Endothelial cell of umbilical vein (primary cell): Measurements from ENCODE around the gene FCN2. TPM values are rescaled to one million over a fixed set of nuclear protein-coding genes. Genes with fewer than 3 reads are reported as not detected.

Source experiments
- BruUV-seq: library from RNA; stranded (reverse); fragments of 400-500 nt; replicated peaks from 2 replicates; lab custom pipeline; 2021; lab: Mats Ljungman, UMichigan
- CTCF ChIA-PET: fragments of 300-600, 350-600 bp; sonication (Branson Sonifier 250); formaldehyde crosslinking; loops from one replicate; lab custom pipeline; 2021; ENCODE audit warnings: antibody characterized with exemption, inconsistent platforms; lab: Charles Lee
- POLR2A ChIA-PET: fragments of 300-600, 350-600 bp; sonication (Branson Sonifier 250); formaldehyde crosslinking; loops from one replicate; lab custom pipeline; 2021; ENCODE audit warnings: antibody characterized with exemption, inconsistent platforms; lab: Charles Lee
- DNase-seq: peaks from one replicate; pipeline ENCODE4 v3.0.0-alpha.2; 2011; ENCODE audit warnings: low read depth, low spot score
- FAIRE-seq: peaks from 2 replicates; lab custom pipeline; 2011; peaks lifted over from hg19 to GRCh38; lab: Jason Lieb, UNC
- H2AFZ ChIP-seq: 2 replicates; pipeline ENCODE4 v1.6.0; 2012; ENCODE audit warnings: low read depth, low read length, control low read depth, inconsistent platforms
- H3K27ac ChIP-seq: 2 replicates; pipeline ENCODE4 v1.5.1; 2011; ENCODE audit warnings: low read depth, mild to moderate bottlenecking, control low read depth, low read length, moderate library complexity; ENCODE audit not compliant: insufficient read depth
- H3K27me3 ChIP-seq, 2 experiments: 2 replicates each; pipeline versions ENCODE4 v1.6.0 to v1.6.1; 2011; ENCODE audit warnings: low read length in 2 of 2, mixed read lengths in 1 of 2; ENCODE audit not compliant: control insufficient read depth in 2 of 2, insufficient read depth in 2 of 2
- H3K36me3 ChIP-seq, 2 experiments: 2 replicates in 1 of 2; 3 replicates in 1 of 2; pipeline ENCODE4 v1.5.1; 2011; ENCODE audit warnings: low read length in 2 of 2, mild to moderate bottlenecking in 1 of 2, moderate library complexity in 1 of 2; ENCODE audit not compliant: control insufficient read depth in 2 of 2, insufficient read depth in 2 of 2; ENCODE audit errors: extremely low read depth in 1 of 2
- H3K4me1 ChIP-seq: 3 replicates; pipeline ENCODE4 v1.5.1; 2011; ENCODE audit warnings: mild to moderate bottlenecking, low read length; ENCODE audit not compliant: control insufficient read depth, insufficient read depth; ENCODE audit errors: extremely low read depth
- H3K4me2 ChIP-seq: 2 replicates; pipeline ENCODE4 v1.6.1; 2011; ENCODE audit warnings: low read length, control low read depth, mixed read lengths; ENCODE audit not compliant: insufficient read depth
- H3K4me3 ChIP-seq, 3 experiments: fragments of 200-600 bp in 1 of 3; sonication (generic), shearing (Covaris generic) in 1 of 3; replicated peaks in 1 of 3; 2 replicates each; pipeline ENCODE4 v1.5.1; 2011 to 2016; ENCODE audit warnings: control low read depth in 3 of 3, low read length in 3 of 3, mild to moderate bottlenecking in 2 of 3, inconsistent platforms in 1 of 3, low read depth in 1 of 3, moderate library complexity in 1 of 3; ENCODE audit not compliant: insufficient read depth in 1 of 3
- H3K79me2 ChIP-seq: 2 replicates; pipeline ENCODE4 v1.6.0; 2012; ENCODE audit warnings: low read length, inconsistent platforms; ENCODE audit not compliant: control insufficient read depth, insufficient read depth
- H3K9ac ChIP-seq: replicated peaks from 2 replicates; pipeline ENCODE3; 2011; ENCODE audit warnings: low read length, control low read depth; ENCODE audit not compliant: insufficient read depth; ENCODE audit errors: extremely low read depth
- H3K9me1 ChIP-seq: replicated peaks from 3 replicates; pipeline ENCODE4 v1.6.0; 2011; ENCODE audit warnings: mild to moderate bottlenecking, low read length; ENCODE audit not compliant: control insufficient read depth, insufficient read depth; ENCODE audit errors: extremely low read depth
- H3K9me3 ChIP-seq: replicated peaks from 2 replicates; pipeline ENCODE4 v1.5.1; 2012; ENCODE audit warnings: low read length, inconsistent platforms; ENCODE audit not compliant: control insufficient read depth, insufficient read depth
- H4K20me1 ChIP-seq: replicated peaks from 2 replicates; pipeline ENCODE3; 2011; ENCODE audit warnings: mild to moderate bottlenecking, low read length; ENCODE audit not compliant: control insufficient read depth, insufficient read depth; ENCODE audit errors: extremely low read depth
- CTCF ChIP-seq, 2 donors: IDR thresholded peaks; 1 replicate in 1 of 2; 2 replicates in 1 of 2; pipeline ENCODE4 v1.5.1; 2011; ENCODE audit warnings: low read length in 2 of 2, mild to moderate bottlenecking in 2 of 2, moderate library complexity in 2 of 2, control low read depth in 1 of 2, inconsistent platforms in 1 of 2, low read depth in 1 of 2; ENCODE audit not compliant: insufficient read depth in 1 of 2; ENCODE audit errors: extremely low read depth in 1 of 2
- EZH2 ChIP-seq: IDR thresholded peaks from 2 replicates; pipeline ENCODE4 v1.6.1; 2012; ENCODE audit warnings: borderline replicate concordance, low read depth, mild to moderate bottlenecking, moderate library complexity, low read length, inconsistent platforms; ENCODE audit not compliant: severe bottlenecking
- FOS ChIP-seq: IDR thresholded peaks from 2 replicates; pipeline ENCODE4 v1.6.1; 2011; ENCODE audit warnings: mild to moderate bottlenecking, low read length, moderate library complexity, borderline replicate concordance; ENCODE audit not compliant: insufficient read depth
- GATA2 ChIP-seq: IDR thresholded peaks from 2 replicates; pipeline ENCODE4 v1.7.0; 2011; ENCODE audit warnings: low read depth, mild to moderate bottlenecking, moderate library complexity, mixed read lengths, low read length; ENCODE audit not compliant: insufficient read length, insufficient read depth
- JUN ChIP-seq: IDR thresholded peaks from 2 replicates; pipeline ENCODE4 v1.6.1; 2011; ENCODE audit warnings: borderline replicate concordance, low read depth; ENCODE audit not compliant: insufficient read length, insufficient read depth
- MAX ChIP-seq: IDR thresholded peaks from 2 replicates; pipeline ENCODE4 v1.6.1; 2011; ENCODE audit not compliant: insufficient read depth, insufficient read length
- MYC ChIP-seq: IDR thresholded peaks from one replicate; pipeline ENCODE4 v1.6.1; 2011; ENCODE audit warnings: mild to moderate bottlenecking, low read depth, low read length
- POLR2A ChIP-seq: IDR thresholded peaks from 2 replicates; pipeline ENCODE4 v1.6.1; 2012; ENCODE audit warnings: low read depth, mild to moderate bottlenecking, control low read depth, low read length
- POLR2AphosphoS5 ChIP-seq: IDR thresholded peaks from 2 replicates; pipeline ENCODE4 v1.6.1; 2012; ENCODE audit warnings: low read depth, mild to moderate bottlenecking, control low read depth, low read length, moderate library complexity; ENCODE audit not compliant: insufficient read depth
- dilution Hi-C: fragments of 300-500 bp; cut with MboI; formaldehyde crosslinking; loops from one replicate; pipeline ENCODE4 v1.15.0; 2019; ENCODE audit warnings: low sequenced_read_pairs; ENCODE audit not compliant: extremely low pct_ligation_motif_present
- intact Hi-C: fragments of 100-400 bp; cut with micrococcal nuclease; formaldehyde crosslinking; loops from one replicate; pipeline ENCODE4 v1.10.0; 2022
- polyA plus RNA-seq, 4 experiments: library from polyadenylated mRNA; depleted of rRNA in 3 of 4; stranded (reverse) in 3 of 4; unstranded in 1 of 4; fragments of >200 nt; gene quantifications; 2 replicates each; pipeline versions ENCODE4 v1.2.1 to v1.2.3, GENCODE V29; 2011 to 2012; ENCODE audit warnings: missing spikeins in 1 of 4
- total RNA-seq: library from RNA; stranded (reverse); gene quantifications from 2 replicates; pipeline ENCODE4 v1.2.3, GENCODE V29; 2021

FCN2 gene
- total and polyA plus RNA-seq, 2 donors (not counting 3 experiments of a cell fraction or from before 2014, with no cell fraction given), result not detected

- no peak overlapping the region for H3K4me3 ChIP-seq
- intact Hi-C loops (no loop called here), dilution Hi-C loops (no loop called here)
- no peaks in the 10 kb centered on the region for H3K36me3 ChIP-seq
- FAIRE-seq (no peak), DNase-seq (no peak)
- TF ChIP-seq POLR2AphosphoS5 (no peak), GATA2 (no peak), FOS (no peak), MAX (no peak), MYC (no peak), POLR2A (no peak), CTCF (IDR thresholded peaks at IDR 0.05; ENCODE audit: extremely low read depth in 1 of 2, insufficient read depth in 1 of 2, low read depth in 1 of 2, low read length in 2 of 2) (no peak), JUN (no peak), EZH2 (no peak)
- POLR2A ChIA-PET, result no interaction called here
- no peak overlapping the region for H2AFZ ChIP-seq
- no peak overlapping the region for H3K9ac ChIP-seq
- H3K4me2 ChIP-seq, result no peak overlapping the region
- no peaks in the 10 kb centered on the region for H3K27me3 ChIP-seq
- H3K4me1 ChIP-seq, result no peaks in the 10 kb centered on the region
- CTCF ChIA-PET, result no interaction called here
- H3K27ac ChIP-seq, result no peak overlapping the region
- no peaks in the 10 kb centered on the region for H3K9me1 ChIP-seq
- BruUV-seq, result no TSS peak
- no peaks in the 10 kb centered on the region for H4K20me1 ChIP-seq
- H3K9me3 ChIP-seq, result no peaks in the 10 kb centered on the region
- no peaks in the 10 kb centered on the region for H3K79me2 ChIP-seq
Observed at GRCh38 chr9:134935701-134936345, 55.2 kb downstream of the FCN2 start.
